ENCODE results near the gene PSMD7.

PSMD7 gene

GRCh38 chr16:74279266-74279665 lies 17.3 kb upstream of the PSMD7 start:
- no peak for DNase-seq (ENCODE audit: low read depth)
- TF ChIP-seq CTCF (conservative IDR thresholded peaks at IDR 0.05; ENCODE audit: low read depth, low read length): no peak
- no peak overlapping the region for H3K4me3 ChIP-seq (ENCODE audit: low read length)

GRCh38 chr16:74279805-74280204 lies 16.8 kb upstream of the PSMD7 start:
- H3K4me3 ChIP-seq (ENCODE audit: low read length): no peak overlapping the region
- no peak for TF ChIP-seq CTCF (conservative IDR thresholded peaks at IDR 0.05; ENCODE audit: low read depth, low read length)
- DNase-seq (ENCODE audit: low read depth): no peak

GRCh38 chr16:74280448-74280847 lies 16.2 kb upstream of the PSMD7 start:
- no peak for TF ChIP-seq CTCF (conservative IDR thresholded peaks at IDR 0.05; ENCODE audit: low read depth, low read length)
- H3K4me3 ChIP-seq (ENCODE audit: low read length): no peak overlapping the region
- no peak for DNase-seq (ENCODE audit: low read depth)

GRCh38 chr16:74281300-74281699 lies 15.3 kb upstream of the PSMD7 start:
- no peak overlapping the region for H3K4me3 ChIP-seq (ENCODE audit: low read length)
- no peak for TF ChIP-seq CTCF (conservative IDR thresholded peaks at IDR 0.05; ENCODE audit: low read depth, low read length)
- no peak for DNase-seq (ENCODE audit: low read depth)

- H3K4me3 ChIP-seq (ENCODE audit: low read length): no peak overlapping the region
- no peak for TF ChIP-seq CTCF (conservative IDR thresholded peaks at IDR 0.05; ENCODE audit: low read depth, low read length)
- no peak for DNase-seq (ENCODE audit: low read depth)
Measured at GRCh38 chr16:74283716-74284115, 12.9 kb upstream of the PSMD7 start.

GRCh38 chr16:74288065-74288464 lies 8.5 kb upstream of the PSMD7 start:
- no peak for DNase-seq (ENCODE audit: low read depth)
- no peak overlapping the region for H3K4me3 ChIP-seq (ENCODE audit: low read length)
- no peak for TF ChIP-seq CTCF (conservative IDR thresholded peaks at IDR 0.05; ENCODE audit: low read depth, low read length)

GRCh38 chr16:74290356-74290755 lies 6.3 kb upstream of the PSMD7 start:
- no peak for DNase-seq (ENCODE audit: low read depth)
- no peak for TF ChIP-seq CTCF (conservative IDR thresholded peaks at IDR 0.05; ENCODE audit: low read depth, low read length)
- H3K4me3 ChIP-seq (ENCODE audit: low read length): no peak overlapping the region

Data from retinal pigment epithelial cell (primary cell).